Activated CD4-positive, alpha-beta T cell treated with anti-CD3 and anti-CD28 coated beads, Interleukin-2, Interleukin-4, amounts not matched to agents 100 ng/mL and 50 ng/mL, durations not matched to agents 16 hours and 8 hours (primary cell): ENCODE data around the gene HSPA12A.

Experiments used
- DNase-seq: peaks from one replicate; pipeline ENCODE4 v3.0.0-alpha.2; 2020; ENCODE audit warnings: low spot score

The HSPA12A gene

GRCh38 chr10:116665541-116666125 is 76.7 kb downstream of the HSPA12A start:
- DNase-seq, result no peak

- no peak for DNase-seq
These were observed 77.7 kb downstream of the HSPA12A start for GRCh38 chr10:116664631-116665030.

DNA sequence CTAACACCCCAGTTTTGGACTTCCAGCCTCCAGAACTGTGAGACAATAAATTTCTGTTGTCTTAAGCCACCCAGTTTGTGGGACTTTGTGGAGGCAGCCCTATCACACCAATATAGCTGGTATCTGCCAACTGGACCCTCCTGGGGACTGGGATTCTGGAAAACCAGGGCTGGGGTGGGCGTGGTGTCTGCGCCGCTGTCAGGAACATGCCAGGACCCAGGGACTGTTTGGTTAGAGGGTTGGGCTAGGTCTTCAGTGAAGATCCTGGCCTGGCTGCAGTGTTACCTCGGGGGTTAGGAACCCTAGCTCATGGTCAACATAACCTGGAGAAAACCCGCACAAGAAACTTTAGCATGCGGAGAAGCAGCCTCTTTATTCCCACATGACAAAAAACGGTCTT is 79.0 kb downstream of the HSPA12A start:
- DNase-seq, result no peak

GRCh38 chr10:116660860-116661259 is 81.5 kb downstream of the HSPA12A start:
- no peak for DNase-seq

DNA sequence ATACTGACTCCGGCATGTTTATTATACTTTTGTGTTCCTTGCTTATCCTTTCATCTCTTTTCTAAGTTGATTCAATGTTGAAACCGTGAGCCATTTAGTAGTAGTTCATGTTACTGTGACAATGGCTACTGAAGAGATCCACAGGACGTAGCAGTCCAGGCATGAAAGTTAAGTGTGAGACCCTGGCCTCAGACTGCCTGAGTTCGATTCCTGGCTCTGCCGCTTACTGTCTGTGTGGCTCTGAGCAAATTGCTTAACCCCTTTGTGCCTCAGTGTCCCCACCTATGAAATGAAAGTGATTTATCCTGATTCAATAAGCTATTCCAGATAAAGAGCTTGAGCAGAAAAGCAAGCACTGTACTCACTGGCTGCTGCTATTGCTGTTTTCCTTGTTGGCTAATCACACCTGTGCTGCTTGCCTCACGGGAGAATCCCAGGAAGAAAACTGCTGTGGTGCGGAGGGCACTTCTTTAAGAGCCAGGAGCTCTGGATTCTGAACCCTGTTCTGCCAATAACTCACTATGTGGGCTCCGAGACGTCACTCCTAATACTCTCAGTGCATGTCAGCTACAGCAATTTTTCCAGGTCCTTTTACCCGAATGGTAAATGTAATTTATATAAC is 83.2 kb downstream of the HSPA12A start:
- no peak for DNase-seq

GRCh38 chr10:116657863-116658551 is 84.4 kb downstream of the HSPA12A start:
- DNase-seq, result no peak

DNA sequence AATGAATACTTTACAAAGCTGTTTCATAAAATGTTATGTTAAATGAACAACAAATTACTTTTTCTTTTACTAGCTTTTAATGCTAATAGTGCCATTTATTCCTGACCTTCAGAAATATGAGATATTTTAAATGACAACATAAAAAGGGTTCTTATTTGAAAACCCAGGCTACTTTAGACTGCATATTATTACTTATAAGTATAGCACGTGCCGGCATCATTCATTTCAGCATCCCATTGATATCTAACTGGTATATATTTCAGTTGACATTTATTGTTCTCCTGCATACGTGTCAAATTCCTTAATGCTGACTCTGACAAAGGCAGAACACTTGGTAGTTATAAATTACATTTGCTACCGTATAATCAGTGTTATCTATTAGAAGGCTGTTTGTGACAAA is 86.3 kb downstream of the HSPA12A start:
- no peak for DNase-seq

- DNase-seq, result no peak
These were observed 86.8 kb downstream of the HSPA12A start for GRCh38 chr10:116655568-116655967.

GRCh38 chr10:116654816-116655215 is 87.5 kb downstream of the HSPA12A start:
- no peak for DNase-seq

- DNase-seq, result no peak
These were observed 88.5 kb downstream of the HSPA12A start for GRCh38 chr10:116653885-116654284.

DNA sequence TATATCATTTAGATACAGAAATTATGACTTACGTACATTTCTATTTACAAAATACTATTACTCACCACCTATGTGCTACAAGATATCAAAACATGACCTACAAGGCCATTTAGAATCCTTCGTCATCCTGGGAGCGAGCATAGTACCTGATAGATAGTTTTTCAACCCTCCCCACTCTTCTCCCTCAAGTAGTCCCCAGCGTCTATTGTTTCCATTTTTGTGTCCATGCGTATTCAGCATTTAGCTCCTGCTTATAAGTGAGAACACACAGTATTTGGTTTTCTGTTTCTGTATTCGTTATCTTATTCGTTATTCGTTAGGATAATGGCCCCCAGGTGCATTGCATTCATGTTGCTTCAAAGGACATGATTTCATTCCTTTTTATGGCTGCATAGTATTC is 93.5 kb downstream of the HSPA12A start:
- DNase-seq, result no peak

GRCh38 chr10:116646502-116646901 is 95.9 kb downstream of the HSPA12A start:
- no peak for DNase-seq

DNA sequence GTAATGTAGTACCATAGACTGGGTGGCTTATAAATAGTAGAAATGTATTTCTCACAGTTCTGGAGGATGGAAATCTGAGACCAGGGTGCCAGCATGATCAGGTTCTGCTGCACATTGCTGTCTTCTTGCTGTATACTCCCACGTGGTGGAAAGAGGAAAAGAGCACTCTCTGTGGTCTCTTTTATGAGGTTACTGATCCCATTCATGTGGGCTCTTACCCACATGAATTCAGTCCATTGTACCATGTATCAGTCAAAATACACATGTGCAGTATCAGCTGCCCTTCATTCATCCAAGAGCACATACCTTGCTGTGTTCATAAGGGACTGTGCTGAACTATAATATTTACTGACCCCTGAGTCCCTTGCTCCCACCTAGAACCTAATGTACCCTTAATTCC is 104.5 kb downstream of the HSPA12A start:
- no peak for DNase-seq

- no peak for DNase-seq
These were observed 105.4 kb downstream of the HSPA12A start for GRCh38 chr10:116636976-116637375.

GRCh38 chr10:116636385-116636784 is 106.0 kb downstream of the HSPA12A start:
- no peak for DNase-seq

GRCh38 chr10:116634126-116634975 is 108.0 kb downstream of the HSPA12A start:
- DNase-seq, result no peak

DNA sequence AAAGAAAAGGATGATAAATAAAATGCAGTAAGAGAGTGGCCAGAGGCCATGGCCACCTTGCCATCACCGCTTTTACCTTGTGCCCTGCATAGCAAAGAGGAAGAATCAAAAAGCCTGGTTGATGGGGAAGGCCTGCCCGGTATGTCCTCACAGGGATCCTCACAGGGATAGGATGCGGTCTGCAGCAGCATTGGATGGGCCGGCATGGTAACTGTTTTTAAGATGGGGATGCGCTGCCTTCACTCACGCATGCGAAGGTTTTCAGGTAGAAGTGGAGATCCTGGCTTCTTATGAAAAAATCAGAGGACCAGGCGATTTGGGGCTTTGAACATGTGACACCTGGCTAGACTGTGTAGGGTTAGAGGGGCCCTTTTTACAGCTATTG is 109.2 kb downstream of the HSPA12A start:
- DNase-seq, result no peak

GRCh38 chr10:116632596-116633215 is 109.7 kb downstream of the HSPA12A start:
- DNase-seq, result no peak

- no peak for DNase-seq
These were observed 110.5 kb downstream of the HSPA12A start for GRCh38 chr10:116631871-116632295.

- DNase-seq, result no peak
These were observed 112.3 kb downstream of the HSPA12A start for GRCh38 chr10:116630020-116630419.

- no peak for DNase-seq
These were observed 113.0 kb downstream of the HSPA12A start for GRCh38 chr10:116629340-116629739.

DNA sequence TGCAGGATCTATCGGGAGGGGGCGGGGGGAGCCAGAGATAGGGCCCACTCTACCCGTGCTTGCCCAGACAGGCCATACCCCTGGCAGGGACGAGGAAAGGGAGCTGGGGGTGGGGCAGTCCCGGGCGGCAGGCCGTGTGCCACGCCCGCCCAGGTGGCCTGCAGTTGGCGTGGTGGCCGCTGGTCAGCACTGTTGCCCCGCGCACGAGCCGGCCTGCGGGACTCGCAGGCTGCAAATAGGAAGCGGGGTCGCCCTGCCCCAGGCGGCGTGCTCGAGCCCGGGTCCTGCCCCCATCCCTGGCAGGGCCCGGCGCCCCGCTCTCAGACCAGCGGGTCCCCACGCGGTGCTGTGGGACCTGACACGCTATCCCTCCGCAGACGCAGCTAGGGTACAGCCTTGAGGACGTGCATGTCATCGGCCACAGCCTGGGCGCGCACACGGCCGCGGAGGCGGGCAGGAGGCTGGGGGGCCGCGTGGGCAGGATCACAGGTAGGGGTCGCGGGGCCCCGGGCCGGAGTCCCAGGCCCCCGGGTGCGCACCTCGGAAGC is 114.9 kb downstream of the HSPA12A start:
- DNase-seq, result no peak
